ENCODE results near the gene IGF1R.

IGF1R gene

GRCh38 chr15:98671060-98672008 is 23.0 kb downstream of the IGF1R start:
- DNase-seq (ENCODE audit: low read depth in 2 of 2), result no peak

GRCh38 chr15:98673133-98673532 is 24.8 kb downstream of the IGF1R start:
- DNase-seq (ENCODE audit: low read depth in 2 of 2), result no peak

GRCh38 chr15:98674336-98674735 is 26.0 kb downstream of the IGF1R start:
- DNase-seq (ENCODE audit: low read depth in 2 of 2), result no peak

GRCh38 chr15:98676586-98677270 is 28.4 kb downstream of the IGF1R start:
- DNase-seq (ENCODE audit: low read depth in 2 of 2), result no peak

GRCh38 chr15:98677345-98678059 is 29.2 kb downstream of the IGF1R start:
- DNase-seq (ENCODE audit: low read depth in 2 of 2), result no peak

GRCh38 chr15:98678484-98678883 is 30.1 kb downstream of the IGF1R start:
- no peak for DNase-seq (ENCODE audit: low read depth in 2 of 2)

- DNase-seq (ENCODE audit: low read depth in 2 of 2), result no peak
Measured at GRCh38 chr15:98681061-98681460, 32.7 kb downstream of the IGF1R start.

GRCh38 chr15:98682992-98683701 is 34.8 kb downstream of the IGF1R start:
- no peak for DNase-seq (ENCODE audit: low read depth in 2 of 2)

- no peak for DNase-seq (ENCODE audit: low read depth in 2 of 2)
Measured at GRCh38 chr15:98683831-98684230, 35.5 kb downstream of the IGF1R start.

- DNase-seq (ENCODE audit: low read depth in 2 of 2), result no peak
Measured at GRCh38 chr15:98684436-98684835, 36.1 kb downstream of the IGF1R start.

GRCh38 chr15:98684995-98685525 is 36.7 kb downstream of the IGF1R start:
- no peak for DNase-seq (ENCODE audit: low read depth in 2 of 2)

- no peak for DNase-seq (ENCODE audit: low read depth in 2 of 2)
Measured at GRCh38 chr15:98686983-98687382, 38.6 kb downstream of the IGF1R start.

GRCh38 chr15:98689431-98689861 is 41.1 kb downstream of the IGF1R start:
- no peak for DNase-seq (ENCODE audit: low read depth in 2 of 2)

- DNase-seq (ENCODE audit: low read depth in 2 of 2), result no peak
Measured at GRCh38 chr15:98690272-98690950, 42.1 kb downstream of the IGF1R start.

GRCh38 chr15:98692213-98692612 is 43.9 kb downstream of the IGF1R start:
- DNase-seq (ENCODE audit: low read depth in 2 of 2), result no peak

GRCh38 chr15:98694161-98694560 is 45.8 kb downstream of the IGF1R start:
- DNase-seq (ENCODE audit: low read depth in 2 of 2), result no peak

GRCh38 chr15:98698792-98699191 is 50.5 kb downstream of the IGF1R start:
- DNase-seq (ENCODE audit: low read depth in 2 of 2), result no peak

GRCh38 chr15:98699591-98700424 is 51.5 kb downstream of the IGF1R start:
- no peak for DNase-seq (ENCODE audit: low read depth in 2 of 2)

GRCh38 chr15:98700519-98700918 is 52.2 kb downstream of the IGF1R start:
- DNase-seq (ENCODE audit: low read depth in 2 of 2), result no peak

GRCh38 chr15:98703126-98703685 is 54.9 kb downstream of the IGF1R start:
- DNase-seq (ENCODE audit: low read depth in 2 of 2), result no peak

Measured in stimulated activated CD8-positive, alpha-beta memory T cell treated with anti-CD3 and anti-CD28 coated beads, Interleukin-7, amount 100 ng/mL, for 4 hours (primary cell).